Fibroblast of pulmonary artery (primary cell): Measurements from ENCODE around the gene RABGAP1L.
A peak's percentile ranks its signal among the peaks of the same experiment; 100 is the strongest.

ENCODE experiments used
- DNase-seq: peaks from one replicate; pipeline ENCODE4 v3.0.0-alpha.2; 2010; ENCODE audit warnings: low read depth
- H3K4me3 ChIP-seq: replicated peaks from 2 replicates; pipeline ENCODE4 v1.5.1; 2011; ENCODE audit warnings: low read depth, mild to moderate bottlenecking, control low read depth, low read length, moderate library complexity
- CTCF ChIP-seq: IDR thresholded peaks from 2 replicates; pipeline ENCODE4 v1.5.1; 2011; ENCODE audit warnings: mild to moderate bottlenecking, control low read depth, low read length, inconsistent platforms; ENCODE audit errors: missing control alignments

RABGAP1L gene

GRCh38 chr1:175000697-175001187 lies 841.4 kb downstream of the RABGAP1L start:
- peak overlapping the region; percentile 85 for H3K4me3 ChIP-seq
- no peak for TF ChIP-seq CTCF
- DNase-seq = peak; percentile 15

GRCh38 chr1:175002910-175003517 lies 843.7 kb downstream of the RABGAP1L start:
- no peak for DNase-seq
- TF ChIP-seq CTCF = no peak
- no peak overlapping the region for H3K4me3 ChIP-seq

GRCh38 chr1:175003521-175003920 lies 844.2 kb downstream of the RABGAP1L start:
- no peak for TF ChIP-seq CTCF
- DNase-seq = no peak
- no peak overlapping the region for H3K4me3 ChIP-seq

GRCh38 chr1:175005085-175005783 lies 845.9 kb downstream of the RABGAP1L start:
- no peak overlapping the region for H3K4me3 ChIP-seq
- TF ChIP-seq CTCF = no peak
- no peak for DNase-seq

- DNase-seq = no peak
- no peak overlapping the region for H3K4me3 ChIP-seq
These were observed 850.2 kb downstream of the RABGAP1L start for GRCh38 chr1:175009532-175009931.

GRCh38 chr1:175013445-175013844 lies 854.1 kb downstream of the RABGAP1L start:
- H3K4me3 ChIP-seq = no peak overlapping the region
- no peak for DNase-seq
- TF ChIP-seq CTCF = no peak

More at GRCh38 chr1:175009532-175009931, 850.2 kb downstream of the RABGAP1L start:
- no peak for TF ChIP-seq CTCF

- H3K4me3 ChIP-seq = no peak overlapping the region
- DNase-seq = peak; percentile 71
- TF ChIP-seq CTCF = no peak
These were observed 855.9 kb downstream of the RABGAP1L start for GRCh38 chr1:175015243-175015642.
